Measurements from ENCODE around the gene SRD5A3.

SRD5A3 gene

DNA sequence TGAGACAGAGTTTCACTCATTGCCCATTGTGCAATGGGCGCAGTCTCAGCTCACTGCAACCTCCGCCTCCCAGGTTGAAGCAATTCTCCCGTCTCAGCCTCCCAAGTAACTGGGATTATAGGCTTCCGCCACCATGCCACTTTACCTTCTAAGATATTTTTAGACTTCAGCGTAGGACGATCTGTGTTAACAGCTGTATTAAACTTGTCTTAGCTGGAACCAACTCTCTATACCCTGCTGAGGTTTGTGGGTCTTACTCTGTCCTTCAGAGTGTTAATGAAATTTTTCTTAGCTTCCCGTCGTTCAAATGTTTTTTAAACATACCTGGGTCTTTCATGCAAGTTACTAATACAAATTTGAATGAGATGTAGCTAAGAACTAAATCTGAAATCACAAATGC lies 64.4 kb downstream of the SRD5A3 start:
- no peak for DNase-seq

DNA sequence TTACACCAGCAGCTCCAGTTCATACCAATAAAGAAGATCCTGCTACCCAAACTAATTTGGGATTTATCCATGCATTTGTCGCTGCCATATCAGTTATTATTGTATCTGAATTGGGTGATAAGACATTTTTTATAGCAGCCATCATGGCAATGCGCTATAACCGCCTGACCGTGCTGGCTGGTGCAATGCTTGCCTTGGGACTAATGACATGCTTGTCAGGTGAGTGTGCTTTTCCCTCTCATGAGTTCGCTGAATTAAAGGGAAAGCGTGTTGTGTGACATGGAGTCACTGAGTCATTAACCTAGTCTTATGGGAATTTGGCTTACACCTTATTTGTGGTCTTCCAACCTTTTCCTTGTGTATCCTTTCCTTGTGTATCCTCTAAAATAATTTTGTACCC lies 65.6 kb downstream of the SRD5A3 start:
- DNase-seq, result no peak

DNA sequence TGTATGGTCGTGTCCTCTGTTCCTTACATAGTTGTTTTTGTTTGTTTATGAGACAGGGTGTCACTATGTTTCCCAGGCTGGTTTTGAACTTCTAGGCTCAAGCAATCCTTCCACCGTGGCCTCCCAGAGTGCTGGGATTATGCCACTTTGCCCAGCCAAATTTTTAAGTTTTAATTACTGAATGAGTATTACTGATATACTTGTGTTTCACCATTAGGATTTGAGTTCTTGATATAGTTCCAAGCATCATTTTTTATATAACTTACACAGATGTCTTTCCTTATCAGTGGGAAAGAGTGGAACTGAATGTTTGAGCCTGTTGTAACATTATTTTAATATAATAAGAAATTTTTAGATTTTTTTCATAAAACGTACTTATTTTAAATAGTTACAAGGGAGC lies 70.1 kb downstream of the SRD5A3 start:
- no peak for DNase-seq

All from CD4-positive, alpha-beta T cell treated with Interleukin-10 for 1 hour (primary cell).